Endothelial cell of umbilical vein (primary cell): ENCODE measurements around the gene GPR176.

ENCODE experiments used
- CTCF ChIP-seq, 2 donors: IDR thresholded peaks; 1 replicate in 1 of 2; 2 replicates in 1 of 2; pipeline ENCODE4 v1.5.1; 2011; ENCODE audit warnings: low read length in 2 of 2, mild to moderate bottlenecking in 2 of 2, moderate library complexity in 2 of 2, control low read depth in 1 of 2, inconsistent platforms in 1 of 2, low read depth in 1 of 2; ENCODE audit not compliant: insufficient read depth in 1 of 2; ENCODE audit errors: extremely low read depth in 1 of 2
- TF ChIP-seq, protein P1 (sequence below): IDR thresholded peaks from 2 replicates; pipeline ENCODE4 v1.6.1; 2011; ENCODE audit not compliant: insufficient read depth, insufficient read length

- no peak for TF ChIP-seq CTCF (IDR thresholded peaks at IDR 0.05; ENCODE audit: extremely low read depth in 1 of 2, insufficient read depth in 1 of 2, low read depth in 1 of 2, low read length in 2 of 2)
- TF ChIP-seq, protein P1, sequence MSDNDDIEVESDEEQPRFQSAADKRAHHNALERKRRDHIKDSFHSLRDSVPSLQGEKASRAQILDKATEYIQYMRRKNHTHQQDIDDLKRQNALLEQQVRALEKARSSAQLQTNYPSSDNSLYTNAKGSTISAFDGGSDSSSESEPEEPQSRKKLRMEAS, result no peak
Measured at GRCh38 chr15:39882602-39883001, 37.5 kb downstream of the GPR176 start.
